MCF 10A (cell line): Measurements from ENCODE around the gene TPMT. TPM values are rescaled to one million over a fixed set of nuclear protein-coding genes. Genes with fewer than 3 reads are reported as not detected.

ENCODE experiments used
- BruUV-seq: library from RNA; stranded (reverse); fragments of 400-500 nt; replicated peaks from 2 replicates; lab custom pipeline; 2021; lab: Mats Ljungman, UMichigan
- CTCF ChIA-PET: fragments of 300-600 bp; sonication (Branson Sonifier 250); formaldehyde crosslinking; extraction: SDS; loops from one replicate; lab custom pipeline; 2021; ENCODE audit warnings: antibody characterized with exemption, inconsistent platforms; lab: Yijun Ruan, JAX
- POLR2A ChIA-PET: fragments of 300-600, 350-650 bp; sonication (Branson Sonifier 250); formaldehyde crosslinking; extraction: SDS; loops from one replicate; lab custom pipeline; 2020; ENCODE audit warnings: antibody characterized with exemption, inconsistent platforms; lab: Yijun Ruan, JAX
- DNase-seq: peaks from one replicate; pipeline ENCODE4 v3.0.0-alpha.2; 2018; ENCODE audit not compliant: unreplicated experiment
- H3K27ac Mint-ChIP-seq: one replicate; pipeline ENCODE4 v1.8.0; 2022; ENCODE audit warnings: mild to moderate bottlenecking, low read depth, mixed read lengths; ENCODE audit not compliant: unreplicated experiment
- H3K27me3 Mint-ChIP-seq: one replicate; pipeline ENCODE4 v1.8.0; 2022; ENCODE audit warnings: mixed read lengths; ENCODE audit not compliant: insufficient read depth, unreplicated experiment
- H3K36me3 Mint-ChIP-seq: one replicate; pipeline ENCODE4 v1.8.0; 2022; ENCODE audit warnings: mild to moderate bottlenecking, moderate library complexity, mixed read lengths; ENCODE audit not compliant: insufficient read depth, unreplicated experiment
- H3K4me1 Mint-ChIP-seq: one replicate; pipeline ENCODE4 v1.8.0; 2022; ENCODE audit warnings: mixed read lengths; ENCODE audit not compliant: insufficient read depth, unreplicated experiment
- H3K4me3 Mint-ChIP-seq: one replicate; pipeline ENCODE4 v1.8.0; 2022; ENCODE audit warnings: mild to moderate bottlenecking, moderate library complexity, mixed read lengths; ENCODE audit not compliant: unreplicated experiment
- H3K9me3 Mint-ChIP-seq: one replicate; pipeline ENCODE4 v1.8.0; 2022; ENCODE audit warnings: mixed read lengths; ENCODE audit not compliant: unreplicated experiment
- CTCF ChIP-seq: fragments of 200-600 bp; IDR thresholded peaks from one replicate; pipeline ENCODE4 v1.8.0; 2022; ENCODE audit warnings: antibody characterized with exemption, mild to moderate bottlenecking; ENCODE audit not compliant: unreplicated experiment
- intact Hi-C: fragments of 100-400 bp; cut with micrococcal nuclease; formaldehyde crosslinking; loops from 2 replicates; pipeline ENCODE4 v1.14.1; 2022
- total RNA-seq: library from RNA; stranded (reverse); gene quantifications from 2 replicates; pipeline ENCODE4 v1.2.3, GENCODE V29; 2022

Gene TPMT
- total RNA-seq, 1 experiment from 2014 or later, result 8.7 TPM

- CTCF ChIA-PET, result no interaction called here
- no peak overlapping the region for H3K27ac Mint-ChIP-seq
- no peak for TF ChIP-seq CTCF
- H3K9me3 Mint-ChIP-seq, result no peaks in the 10 kb centered on the region
- no peak overlapping the region for H3K4me3 Mint-ChIP-seq
- no peak for DNase-seq
- POLR2A ChIA-PET, result interaction anchor here (1.2 kb wide), 1 partner anchor 110 kb away, joined by 3 read pairs; no protein-coding TSS in a partner anchor
- BruUV-seq, result no TSS peak
- H3K4me1 Mint-ChIP-seq, result no peaks in the 10 kb centered on the region
- intact Hi-C loops, result no loop called here
- H3K27me3 Mint-ChIP-seq, result no peaks in the 10 kb centered on the region
- H3K36me3 Mint-ChIP-seq, result peaks cover 12% of the 10 kb centered on the region
Observed at GRCh38 chr6:18126121-18126520, 28.8 kb downstream of the TPMT start.

GRCh38 chr6:18122128-18123093, 32.5 kb downstream of the TPMT start, which contains the start of gene NHLRC1:
Gene NHLRC1 (minus strand): TSS chr6:18122677. CDS start chr6:18122606, 71 bp downstream.
- no TSS peak for BruUV-seq
- intact Hi-C loops, result no loop called here
- no peak within 1 kb of the TSS for H3K4me3 Mint-ChIP-seq
- H3K27ac Mint-ChIP-seq, result no peak within 1 kb of the TSS
- peak; percentile 27 for TF ChIP-seq CTCF
- H3K9me3 Mint-ChIP-seq, result no peaks in the 10 kb centered on the region
- no peak for DNase-seq
- CTCF ChIA-PET, result interaction anchor here (0.7 to 1.1 kb wide), 2 partner anchors 14 to 544 kb away, joined by 4 read pairs; no protein-coding TSS in a partner anchor
- H3K4me1 Mint-ChIP-seq, result no peaks in the 10 kb centered on the region
- no peaks in the 10 kb centered on the region for H3K27me3 Mint-ChIP-seq
- POLR2A ChIA-PET, result no interaction called here
- H3K36me3 Mint-ChIP-seq, result no peaks in the 10 kb centered on the region

GRCh38 chr6:18121580-18122127, 33.2 kb downstream of the TPMT start:
- H3K4me3 Mint-ChIP-seq, result no peak overlapping the region
- CTCF ChIA-PET, result interaction anchor here (0.6 to 1.1 kb wide), 5 partner anchors 12 to 543 kb away, joined by 3 to 4 read pairs (median 4); no protein-coding TSS in a partner anchor
- no peak for TF ChIP-seq CTCF
- H3K27me3 Mint-ChIP-seq, result no peaks in the 10 kb centered on the region
- POLR2A ChIA-PET, result no interaction called here
- no peak overlapping the region for H3K27ac Mint-ChIP-seq
- no peaks in the 10 kb centered on the region for H3K9me3 Mint-ChIP-seq
- no peaks in the 10 kb centered on the region for H3K4me1 Mint-ChIP-seq
- H3K36me3 Mint-ChIP-seq, result no peaks in the 10 kb centered on the region
- no TSS peak for BruUV-seq
- no peak for DNase-seq
- intact Hi-C loops, result no loop called here

- no peak for TF ChIP-seq CTCF
- ChIA-PET POLR2A (no interaction called here), CTCF (no interaction called here)
- Mint-ChIP-seq H3K4me1 (no peaks in the 10 kb centered on the region), H3K27me3 (no peaks in the 10 kb centered on the region), H3K27ac (no peak overlapping the region), H3K9me3 (no peaks in the 10 kb centered on the region), H3K4me3 (no peak overlapping the region), H3K36me3 (no peaks in the 10 kb centered on the region)
- no TSS peak for BruUV-seq
- DNase-seq, result no peak
- intact Hi-C loops, result no loop called here
Observed at GRCh38 chr6:18119236-18119635, 35.6 kb downstream of the TPMT start.
